ENCODE data around the gene NTM. TPM values are rescaled to one million over a fixed set of nuclear protein-coding genes. Genes with fewer than 3 reads are reported as not detected.

Gene NTM
- total RNA-seq, 1 experiment from 2014 or later = 8.6 TPM

DNA sequence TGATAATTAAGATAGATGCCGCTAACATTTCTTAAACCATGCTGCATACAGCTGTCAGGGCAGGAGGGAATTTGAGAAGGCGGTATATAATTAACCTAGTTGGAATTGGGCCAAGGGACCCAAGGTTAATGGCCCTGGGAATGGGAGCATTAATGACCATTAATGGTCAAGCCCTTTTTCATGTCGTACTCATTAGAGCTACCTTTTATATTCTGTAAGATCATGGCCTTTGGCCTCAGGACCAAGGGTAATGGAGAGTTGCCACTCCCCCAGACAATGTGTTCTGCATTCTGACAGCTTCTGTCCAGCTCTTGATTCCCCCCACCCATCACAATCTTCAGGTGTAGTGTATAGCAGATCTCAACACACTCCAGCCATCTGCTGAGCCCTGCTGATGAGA lies 111.6 kb downstream of the NTM start:
- Histone ChIP-seq H3K27me3 (replicated peaks; ENCODE audit: insufficient read depth, low read depth, low read length, poor library complexity) (peaks cover 18% of the 10 kb centered on the region), H3K4me1 (ENCODE audit: insufficient read depth, low read length, poor library complexity, severe bottlenecking) (no peaks in the 10 kb centered on the region), H3K36me3 (ENCODE audit: insufficient read depth, low read length, poor library complexity, severe bottlenecking) (no peaks in the 10 kb centered on the region), H3K9me3 (ENCODE audit: low read depth, low read length, poor library complexity, severe bottlenecking) (no peaks in the 10 kb centered on the region), H3K4me3 (ENCODE audit: low read depth, low read length, poor library complexity, severe bottlenecking) (no peak overlapping the region), H3K27ac (ENCODE audit: low read depth, low read length, poor library complexity, severe bottlenecking) (no peak overlapping the region)
- DNase-seq (ENCODE audit: low spot score) = no peak
- ChIA-PET POLR2A (ENCODE audit: low non-redundant PET) (no interaction called here), CTCF (no interaction called here)
- intact Hi-C loops (cut with micrococcal nuclease; ENCODE audit: unreplicated experiment) = no loop called here
- TF ChIP-seq EZH2 (IDR thresholded peaks at IDR 0.05; ENCODE audit: borderline replicate concordance, low read depth, low read length, poor library complexity, severe bottlenecking) = no peak
- TF ChIP-seq, protein P1, sequence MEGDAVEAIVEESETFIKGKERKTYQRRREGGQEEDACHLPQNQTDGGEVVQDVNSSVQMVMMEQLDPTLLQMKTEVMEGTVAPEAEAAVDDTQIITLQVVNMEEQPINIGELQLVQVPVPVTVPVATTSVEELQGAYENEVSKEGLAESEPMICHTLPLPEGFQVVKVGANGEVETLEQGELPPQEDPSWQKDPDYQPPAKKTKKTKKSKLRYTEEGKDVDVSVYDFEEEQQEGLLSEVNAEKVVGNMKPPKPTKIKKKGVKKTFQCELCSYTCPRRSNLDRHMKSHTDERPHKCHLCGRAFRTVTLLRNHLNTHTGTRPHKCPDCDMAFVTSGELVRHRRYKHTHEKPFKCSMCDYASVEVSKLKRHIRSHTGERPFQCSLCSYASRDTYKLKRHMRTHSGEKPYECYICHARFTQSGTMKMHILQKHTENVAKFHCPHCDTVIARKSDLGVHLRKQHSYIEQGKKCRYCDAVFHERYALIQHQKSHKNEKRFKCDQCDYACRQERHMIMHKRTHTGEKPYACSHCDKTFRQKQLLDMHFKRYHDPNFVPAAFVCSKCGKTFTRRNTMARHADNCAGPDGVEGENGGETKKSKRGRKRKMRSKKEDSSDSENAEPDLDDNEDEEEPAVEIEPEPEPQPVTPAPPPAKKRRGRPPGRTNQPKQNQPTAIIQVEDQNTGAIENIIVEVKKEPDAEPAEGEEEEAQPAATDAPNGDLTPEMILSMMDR (conservative IDR thresholded peaks at IDR 0.05; ENCODE audit: low read depth, low read length) = no peak
- no TSS peak for BruUV-seq (replicated peaks)

DNA sequence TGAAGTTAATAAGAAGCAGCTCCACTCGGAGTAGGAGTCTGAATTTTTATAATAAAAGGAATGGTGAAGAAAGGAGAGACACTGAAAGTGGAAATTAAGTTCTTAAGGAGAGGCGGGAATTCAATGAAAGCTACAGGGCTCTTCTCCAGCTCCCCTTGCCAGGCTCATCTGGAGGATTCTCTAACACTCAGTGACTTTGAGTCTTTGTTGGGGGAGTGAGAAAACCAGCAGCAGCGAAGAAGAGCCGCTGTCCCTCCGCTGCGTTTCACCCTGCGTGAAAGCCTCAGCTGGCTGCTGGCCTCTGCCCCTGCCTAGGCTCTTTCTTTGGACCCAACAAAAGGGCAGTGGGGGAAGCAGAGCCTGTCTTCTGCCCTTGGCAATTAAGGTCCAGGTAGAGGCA lies 113.0 kb downstream of the NTM start:
- Histone ChIP-seq H3K4me1 (ENCODE audit: insufficient read depth, low read length, poor library complexity, severe bottlenecking) (no peaks in the 10 kb centered on the region), H3K36me3 (ENCODE audit: insufficient read depth, low read length, poor library complexity, severe bottlenecking) (no peaks in the 10 kb centered on the region), H3K27ac (ENCODE audit: low read depth, low read length, poor library complexity, severe bottlenecking) (no peak overlapping the region), H3K27me3 (replicated peaks; ENCODE audit: insufficient read depth, low read depth, low read length, poor library complexity) (peaks cover 13% of the 10 kb centered on the region), H3K4me3 (ENCODE audit: low read depth, low read length, poor library complexity, severe bottlenecking) (no peak overlapping the region), H3K9me3 (ENCODE audit: low read depth, low read length, poor library complexity, severe bottlenecking) (no peaks in the 10 kb centered on the region)
- DNase-seq (ENCODE audit: low spot score) = no peak
- intact Hi-C loops (cut with micrococcal nuclease; ENCODE audit: unreplicated experiment) = no loop called here
- TF ChIP-seq, protein P1 (conservative IDR thresholded peaks at IDR 0.05; ENCODE audit: low read depth, low read length) = no peak
- TF ChIP-seq EZH2 (IDR thresholded peaks at IDR 0.05; ENCODE audit: borderline replicate concordance, low read depth, low read length, poor library complexity, severe bottlenecking) = no peak
- BruUV-seq (replicated peaks) = no TSS peak
- ChIA-PET CTCF (no interaction called here), POLR2A (ENCODE audit: low non-redundant PET) (no interaction called here)

DNA sequence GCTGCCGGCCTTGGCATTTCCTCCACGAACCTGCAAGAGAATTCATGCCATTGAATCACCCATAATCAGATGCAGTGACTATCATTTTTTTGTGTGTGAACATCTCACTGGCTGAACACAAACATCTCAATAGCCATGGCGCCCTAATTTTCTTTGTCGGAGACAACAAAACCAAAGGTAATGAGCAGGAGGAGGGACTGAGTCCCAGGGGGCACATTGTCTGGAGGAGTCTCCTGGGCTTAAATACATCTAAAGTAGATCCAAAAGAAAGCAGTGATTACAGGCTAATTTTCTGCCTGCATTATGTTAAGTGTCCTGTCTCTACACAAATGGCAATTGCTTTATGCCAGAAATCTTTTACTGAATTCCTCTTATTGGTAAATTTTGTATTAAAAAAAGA lies 113.5 kb downstream of the NTM start:
- Histone ChIP-seq H3K4me1 (ENCODE audit: insufficient read depth, low read length, poor library complexity, severe bottlenecking) (no peaks in the 10 kb centered on the region), H3K27ac (ENCODE audit: low read depth, low read length, poor library complexity, severe bottlenecking) (no peak overlapping the region), H3K36me3 (ENCODE audit: insufficient read depth, low read length, poor library complexity, severe bottlenecking) (no peaks in the 10 kb centered on the region), H3K27me3 (replicated peaks; ENCODE audit: insufficient read depth, low read depth, low read length, poor library complexity) (peaks cover 13% of the 10 kb centered on the region), H3K9me3 (ENCODE audit: low read depth, low read length, poor library complexity, severe bottlenecking) (no peaks in the 10 kb centered on the region), H3K4me3 (ENCODE audit: low read depth, low read length, poor library complexity, severe bottlenecking) (no peak overlapping the region)
- CTCF ChIA-PET = no interaction called here
- BruUV-seq (replicated peaks) = no TSS peak
- POLR2A ChIA-PET (ENCODE audit: low non-redundant PET) = no interaction called here
- TF ChIP-seq EZH2 (IDR thresholded peaks at IDR 0.05; ENCODE audit: borderline replicate concordance, low read depth, low read length, poor library complexity, severe bottlenecking) = no peak
- TF ChIP-seq, protein P1 (conservative IDR thresholded peaks at IDR 0.05; ENCODE audit: low read depth, low read length) = no peak
- no peak for DNase-seq (ENCODE audit: low spot score)
- intact Hi-C loops (cut with micrococcal nuclease; ENCODE audit: unreplicated experiment) = no loop called here
